Keratinocyte (primary cell): ENCODE data around the gene CTH. TPM values are rescaled to one million over a fixed set of nuclear protein-coding genes. Genes with fewer than 3 reads are reported as not detected.

Experiments used
- DNase-seq: peaks from one replicate; pipeline ENCODE4 v3.0.0-alpha.2; 2011; ENCODE audit warnings: low read depth, missing footprints, low spot score
- FAIRE-seq: peaks from 2 replicates; lab custom pipeline; 2011; peaks lifted over from hg19 to GRCh38; lab: Jason Lieb, UNC
- H2AFZ ChIP-seq: 2 replicates; pipeline ENCODE4 v1.6.0; 2012; ENCODE audit warnings: low read length, control low read depth, inconsistent platforms; ENCODE audit not compliant: control insufficient read depth
- H3K27ac ChIP-seq: 2 replicates; pipeline ENCODE4 v1.5.1; 2011; ENCODE audit warnings: low read length; ENCODE audit not compliant: control insufficient read depth, insufficient read depth
- H3K27me3 ChIP-seq: 3 replicates; pipeline ENCODE4 v1.6.0; 2011; ENCODE audit warnings: low read length; ENCODE audit not compliant: control insufficient read depth, insufficient read depth; ENCODE audit errors: extremely low read depth
- H3K36me3 ChIP-seq, 2 experiments: 2 replicates in 1 of 2; 3 replicates in 1 of 2; pipeline ENCODE4 v1.5.1; 2011; ENCODE audit warnings: low read length in 2 of 2, mild to moderate bottlenecking in 1 of 2; ENCODE audit not compliant: control insufficient read depth in 2 of 2, insufficient read depth in 2 of 2; ENCODE audit errors: extremely low read depth in 1 of 2
- H3K4me1 ChIP-seq: 3 replicates; pipeline ENCODE4 v1.5.1; 2011; ENCODE audit warnings: low read length; ENCODE audit not compliant: control insufficient read depth, insufficient read depth; ENCODE audit errors: extremely low read depth
- H3K4me2 ChIP-seq: 3 replicates; pipeline ENCODE4 v1.6.0; 2011; ENCODE audit warnings: low read depth, low read length; ENCODE audit not compliant: control insufficient read depth, insufficient read depth; ENCODE audit errors: extremely low read depth
- H3K4me3 ChIP-seq, 3 experiments: fragments of 200-600 bp in 1 of 3; sonication (generic) in 1 of 3; 2 replicates in 2 of 3; 3 replicates in 1 of 3; pipeline ENCODE4 v1.5.1; 2011 to 2016; ENCODE audit warnings: low read length in 3 of 3, mild to moderate bottlenecking in 3 of 3, control low read depth in 2 of 3, inconsistent platforms in 1 of 3, low read depth in 1 of 3, mixed read lengths in 1 of 3, mixed run types in 1 of 3, moderate library complexity in 1 of 3; ENCODE audit not compliant: control insufficient read depth in 2 of 3, insufficient read depth in 2 of 3; ENCODE audit errors: extremely low read depth in 1 of 3
- H3K79me2 ChIP-seq: 2 replicates; pipeline ENCODE4 v1.6.0; 2012; ENCODE audit warnings: low read length; ENCODE audit not compliant: control insufficient read depth, insufficient read depth
- H3K9ac ChIP-seq: 3 replicates; pipeline ENCODE4 v1.6.0; 2011; ENCODE audit warnings: low read length; ENCODE audit not compliant: control insufficient read depth, insufficient read depth; ENCODE audit errors: extremely low read depth
- H3K9me1 ChIP-seq: 3 replicates; pipeline ENCODE4 v1.6.0; 2011; ENCODE audit warnings: low read length; ENCODE audit not compliant: control insufficient read depth, insufficient read depth; ENCODE audit errors: extremely low read depth
- H3K9me3 ChIP-seq: 2 replicates; pipeline ENCODE4 v1.5.1; 2012; ENCODE audit warnings: low read depth, low read length; ENCODE audit not compliant: control insufficient read depth
- H4K20me1 ChIP-seq: 3 replicates; pipeline ENCODE4 v1.6.0; 2011; ENCODE audit warnings: low read length; ENCODE audit not compliant: control insufficient read depth, insufficient read depth; ENCODE audit errors: extremely low read depth
- CTCF ChIP-seq, 3 experiments: IDR thresholded peaks in 1 of 3; conservative IDR thresholded peaks in 1 of 3; optimal IDR thresholded peaks in 1 of 3; 2 replicates in 2 of 3; 3 replicates in 1 of 3; pipeline versions ENCODE3 to v1.5.1; 2011; ENCODE audit warnings: low read length in 3 of 3, mild to moderate bottlenecking in 3 of 3, moderate library complexity in 2 of 3, control low read depth in 1 of 3, inconsistent platforms in 1 of 3; ENCODE audit not compliant: insufficient read depth in 2 of 3; ENCODE audit errors: extremely low read depth in 1 of 3
- EZH2 ChIP-seq: IDR thresholded peaks from one replicate; pipeline ENCODE4 v1.6.1; 2012; ENCODE audit warnings: inconsistent platforms, mild to moderate bottlenecking, low read length, moderate library complexity
- dilution Hi-C: fragments of 300-500 bp; cut with MboI; formaldehyde crosslinking; loops from one replicate; pipeline ENCODE4 v1.7.0; 2020; ENCODE audit warnings: low sequenced_read_pairs; ENCODE audit not compliant: extremely low pct_ligation_motif_present
- polyA plus RNA-seq, 5 experiments: library from polyadenylated mRNA; depleted of rRNA in 3 of 5; stranded (reverse) in 3 of 5; stranded (forward) in 1 of 5; unstranded in 1 of 5; fragments of >200 nt; gene quantifications; 1 replicate in 1 of 5; 2 replicates in 3 of 5; 3 replicates in 1 of 5; pipeline versions ENCODE4 v1.2.1 to v1.2.3, GENCODE V29; 2011 to 2012; ENCODE audit warnings: missing spikeins in 2 of 5, low read depth in 1 of 5, low replicate concordance in 1 of 5

Gene CTH
- polyA plus RNA-seq, 1 donor (not counting 4 experiments of a cell fraction or from before 2014, with no cell fraction given): 5.0 TPM

GRCh38 chr1:70483342-70483741, 72.3 kb downstream of the CTH start:
- Histone ChIP-seq H3K36me3 (no peaks in the 10 kb centered on the region), H3K27ac (no peak overlapping the region), H3K9me1 (no peaks in the 10 kb centered on the region), H3K27me3 (no peaks in the 10 kb centered on the region), H3K9me3 (no peaks in the 10 kb centered on the region), H3K4me2 (no peak overlapping the region), H3K4me3 (no peak overlapping the region), H3K9ac (no peak overlapping the region), H2AFZ (no peak overlapping the region), H3K79me2 (no peaks in the 10 kb centered on the region), H3K4me1 (peaks cover 17% of the 10 kb centered on the region), H4K20me1 (no peaks in the 10 kb centered on the region)
- TF ChIP-seq EZH2: no peak
- no peak for TF ChIP-seq CTCF (optimal IDR thresholded peaks at IDR 0.05 in 1 of 3, IDR thresholded peaks at IDR 0.05 in 1 of 3, conservative IDR thresholded peaks at IDR 0.05 in 1 of 3; ENCODE audit: extremely low read depth in 1 of 3, insufficient read depth in 2 of 3, low read length in 3 of 3)
- dilution Hi-C loops: no loop called here
- no peak for DNase-seq
- FAIRE-seq: no peak

GRCh38 chr1:70485624-70486023, 74.6 kb downstream of the CTH start:
- Histone ChIP-seq H2AFZ (no peak overlapping the region), H3K79me2 (no peaks in the 10 kb centered on the region), H3K4me1 (peaks cover 17% of the 10 kb centered on the region), H3K4me2 (no peak overlapping the region), H3K9me3 (no peaks in the 10 kb centered on the region), H3K9ac (no peak overlapping the region), H3K36me3 (no peaks in the 10 kb centered on the region), H3K27ac (no peak overlapping the region), H4K20me1 (no peaks in the 10 kb centered on the region), H3K4me3 (no peak overlapping the region), H3K9me1 (no peaks in the 10 kb centered on the region), H3K27me3 (no peaks in the 10 kb centered on the region)
- no peak for DNase-seq
- TF ChIP-seq EZH2: no peak
- TF ChIP-seq CTCF (optimal IDR thresholded peaks at IDR 0.05 in 1 of 3, IDR thresholded peaks at IDR 0.05 in 1 of 3, conservative IDR thresholded peaks at IDR 0.05 in 1 of 3; ENCODE audit: extremely low read depth in 1 of 3, insufficient read depth in 2 of 3, low read length in 3 of 3): no peak
- FAIRE-seq: no peak
- dilution Hi-C loops: no loop called here
